Jurkat, Clone E6-1 (cell line): ENCODE results near the gene GRK2.

ENCODE experiments used
- DNase-seq: peaks from one replicate; pipeline ENCODE4 v3.0.0-alpha.2; 2011; ENCODE audit warnings: low read depth, low spot score
- H3K4me3 ChIP-seq: 2 replicates; pipeline ENCODE4 v1.5.1; 2011; ENCODE audit warnings: mild to moderate bottlenecking, low read length, control low read depth, moderate library complexity

The GRK2 gene

DNA sequence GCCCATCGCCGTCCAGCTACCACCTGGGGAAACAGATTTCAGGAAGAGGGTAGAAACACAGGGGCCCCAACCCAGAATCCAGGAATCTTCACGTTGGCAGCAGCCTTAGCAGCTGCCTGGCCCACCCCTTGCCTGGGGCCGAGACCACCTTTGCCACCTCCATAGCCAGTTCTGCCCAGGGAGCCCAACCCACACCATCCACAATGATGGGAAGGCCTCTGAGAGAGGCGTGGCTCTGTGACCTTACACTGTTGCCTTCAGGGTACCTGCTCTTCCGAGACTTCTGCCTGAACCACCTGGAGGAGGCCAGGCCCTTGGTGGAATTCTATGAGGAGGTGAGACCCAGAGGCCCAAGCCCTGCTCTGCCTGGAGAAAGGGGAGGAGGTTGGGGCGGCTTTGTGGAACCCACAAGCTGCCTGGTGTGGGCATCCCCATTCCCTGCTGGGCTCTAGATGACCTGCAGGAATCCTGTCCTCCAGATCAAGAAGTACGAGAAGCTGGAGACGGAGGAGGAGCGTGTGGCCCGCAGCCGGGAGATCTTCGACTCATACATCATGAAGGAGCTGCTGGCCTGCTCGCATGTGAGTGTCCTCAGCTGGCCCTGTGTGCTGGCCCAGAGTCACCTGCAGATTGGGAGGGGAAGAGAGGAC, 12.8 kb downstream of the GRK2 start:
- no peak overlapping the region for H3K4me3 ChIP-seq
- DNase-seq = no peak

DNA sequence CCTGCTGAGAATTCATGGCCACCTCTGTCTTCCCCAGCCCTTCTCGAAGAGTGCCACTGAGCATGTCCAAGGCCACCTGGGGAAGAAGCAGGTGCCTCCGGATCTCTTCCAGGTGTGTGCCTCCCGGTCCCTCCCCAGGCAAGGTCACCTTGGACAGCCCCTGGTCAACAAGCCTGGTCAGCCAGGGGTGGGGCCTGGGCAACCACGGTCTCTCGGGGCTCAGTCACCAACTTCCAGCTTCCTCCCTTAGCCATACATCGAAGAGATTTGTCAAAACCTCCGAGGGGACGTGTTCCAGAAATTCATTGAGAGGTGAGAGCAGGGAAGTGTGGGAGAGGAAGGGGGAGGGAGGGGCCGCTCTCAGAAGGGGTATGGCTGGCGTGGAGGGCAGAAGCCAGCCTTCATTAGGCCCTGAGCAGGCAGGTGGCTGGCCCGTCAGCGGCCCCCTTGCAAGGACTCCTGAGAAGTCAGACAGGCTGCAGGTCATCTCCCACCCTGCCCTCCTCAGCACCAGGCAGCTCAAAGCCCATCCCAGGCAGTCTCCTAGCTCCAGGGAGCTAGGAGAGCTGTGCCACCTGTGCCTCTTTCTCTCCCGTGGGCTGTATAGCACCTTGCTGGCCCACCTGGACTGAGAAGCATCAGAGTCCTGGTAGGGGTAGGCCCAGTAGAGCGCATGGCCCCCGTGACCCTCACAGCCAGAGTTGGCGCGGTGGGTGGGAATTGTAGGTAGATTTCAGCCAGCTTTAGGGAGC, 13.5 kb downstream of the GRK2 start:
- no peak overlapping the region for H3K4me3 ChIP-seq
- DNase-seq = no peak

DNA sequence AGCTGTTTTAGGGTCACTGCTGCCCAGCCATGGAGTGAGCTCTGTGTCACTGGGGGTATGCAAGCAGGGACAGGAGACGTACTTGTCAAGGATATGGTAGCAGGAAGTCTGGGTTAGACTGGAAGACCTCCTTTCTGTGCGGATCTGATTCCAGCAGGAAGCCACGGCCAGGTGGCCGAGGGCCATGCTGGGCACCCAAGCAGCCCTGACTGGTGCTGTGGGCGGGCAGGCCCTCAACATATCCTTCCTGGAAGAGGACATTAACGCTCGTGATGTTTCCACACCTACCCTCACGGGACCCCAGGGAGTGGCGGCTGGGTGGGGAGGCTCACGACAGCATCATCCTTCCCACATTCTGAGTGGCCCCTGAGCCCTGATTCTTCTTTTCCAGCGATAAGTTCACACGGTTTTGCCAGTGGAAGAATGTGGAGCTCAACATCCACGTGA, 14.1 kb downstream of the GRK2 start:
- no peak overlapping the region for H3K4me3 ChIP-seq
- no peak for DNase-seq

DNA sequence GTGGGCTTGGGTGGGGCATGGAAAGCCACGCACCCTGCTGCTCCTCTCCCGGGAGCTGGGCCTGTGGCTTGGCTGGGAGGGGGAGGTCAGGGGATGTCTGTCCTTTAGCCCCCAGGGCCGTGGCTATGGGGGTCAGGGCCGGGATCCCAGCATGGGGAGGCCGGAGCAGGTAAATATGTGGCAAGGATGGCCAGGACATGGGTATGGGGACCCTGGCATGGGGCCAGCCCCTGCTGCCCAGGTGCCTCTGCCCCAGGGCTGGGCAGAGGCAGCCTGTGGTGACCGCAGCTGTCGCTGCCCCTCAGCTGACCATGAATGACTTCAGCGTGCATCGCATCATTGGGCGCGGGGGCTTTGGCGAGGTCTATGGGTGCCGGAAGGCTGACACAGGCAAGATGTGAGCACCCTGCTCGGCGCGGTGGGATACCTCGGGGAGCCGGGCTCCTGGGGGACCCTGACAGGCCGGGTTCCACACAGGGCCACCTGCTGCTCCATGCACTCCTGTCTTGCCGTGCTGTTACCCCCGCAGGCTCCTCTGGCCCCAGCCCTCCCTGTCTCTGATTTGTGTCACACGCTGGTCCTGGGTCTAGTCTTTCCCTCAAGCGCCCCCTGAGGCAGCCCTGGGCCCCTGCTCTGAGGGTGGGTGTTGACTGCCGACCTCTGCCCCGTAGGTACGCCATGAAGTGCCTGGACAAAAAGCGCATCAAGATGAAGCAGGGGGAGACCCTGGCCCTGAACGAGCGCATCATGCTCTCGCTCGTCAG, 14.7 kb downstream of the GRK2 start:
- DNase-seq = no peak
- no peak overlapping the region for H3K4me3 ChIP-seq

- H3K4me3 ChIP-seq = no peak overlapping the region
- DNase-seq = no peak
These were observed 15.4 kb downstream of the GRK2 start for GRCh38 chr11:67281552-67282150.

GRCh38 chr11:67282155-67282875, 16.0 kb downstream of the GRK2 start:
- no peak overlapping the region for H3K4me3 ChIP-seq
- DNase-seq = no peak

- no peak for DNase-seq
These were observed 16.7 kb downstream of the GRK2 start for GRCh38 chr11:67282876-67283371.

DNA sequence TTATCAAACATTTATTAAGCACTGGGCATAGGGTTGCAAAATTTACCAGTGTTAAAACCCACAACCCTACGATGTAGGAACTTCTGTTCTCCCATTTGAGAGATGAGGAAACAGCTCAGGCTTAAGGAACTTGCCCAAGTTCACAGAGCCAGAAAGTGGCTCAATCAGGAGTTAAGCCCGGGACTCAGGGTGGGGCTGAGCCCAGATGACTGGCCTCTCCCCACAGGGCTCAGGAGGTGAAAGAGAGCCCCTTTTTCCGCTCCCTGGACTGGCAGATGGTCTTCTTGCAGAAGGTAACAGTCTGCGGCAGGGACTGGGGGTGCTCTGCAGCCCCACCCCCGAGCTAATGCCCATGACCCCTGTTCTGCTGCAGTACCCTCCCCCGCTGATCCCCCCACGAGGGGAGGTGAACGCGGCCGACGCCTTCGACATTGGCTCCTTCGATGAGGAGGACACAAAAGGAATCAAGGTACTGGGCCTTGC, 17.2 kb downstream of the GRK2 start:
- H3K4me3 ChIP-seq = no peak overlapping the region
- DNase-seq = no peak

More at GRCh38 chr11:67282876-67283371, 16.7 kb downstream of the GRK2 start:
- no peak overlapping the region for H3K4me3 ChIP-seq

DNA sequence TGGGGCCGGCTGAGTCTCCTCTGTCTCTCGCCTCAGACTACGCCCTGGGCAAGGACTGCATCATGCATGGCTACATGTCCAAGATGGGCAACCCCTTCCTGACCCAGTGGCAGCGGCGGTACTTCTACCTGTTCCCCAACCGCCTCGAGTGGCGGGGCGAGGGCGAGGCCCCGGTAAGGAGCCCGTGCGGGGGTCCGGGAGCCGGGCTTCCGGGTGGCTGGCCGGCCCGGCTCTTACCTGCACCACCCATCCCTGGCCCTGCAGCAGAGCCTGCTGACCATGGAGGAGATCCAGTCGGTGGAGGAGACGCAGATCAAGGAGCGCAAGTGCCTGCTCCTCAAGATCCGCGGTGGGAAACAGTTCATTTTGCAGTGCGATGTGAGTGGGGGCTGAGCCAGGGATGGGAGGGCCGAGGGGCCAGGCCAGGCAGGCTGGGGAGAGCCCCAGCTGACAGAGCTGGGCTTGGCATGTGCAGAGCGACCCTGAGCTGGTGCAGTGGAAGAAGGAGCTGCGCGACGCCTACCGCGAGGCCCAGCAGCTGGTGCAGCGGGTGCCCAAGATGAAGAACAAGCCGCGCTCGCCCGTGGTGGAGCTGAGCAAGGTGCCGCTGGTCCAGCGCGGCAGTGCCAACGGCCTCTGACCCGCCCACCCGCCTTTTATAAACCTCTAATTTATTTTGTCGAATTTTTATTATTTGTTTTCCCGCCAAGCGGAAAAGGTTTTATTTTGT, 18.7 kb downstream of the GRK2 start:
- H3K4me3 ChIP-seq = no peak overlapping the region
- no peak for DNase-seq

GRCh38 chr11:67285541-67286498, 19.5 kb downstream of the GRK2 start:
- no peak for DNase-seq
- H3K4me3 ChIP-seq = no peak overlapping the region

DNA sequence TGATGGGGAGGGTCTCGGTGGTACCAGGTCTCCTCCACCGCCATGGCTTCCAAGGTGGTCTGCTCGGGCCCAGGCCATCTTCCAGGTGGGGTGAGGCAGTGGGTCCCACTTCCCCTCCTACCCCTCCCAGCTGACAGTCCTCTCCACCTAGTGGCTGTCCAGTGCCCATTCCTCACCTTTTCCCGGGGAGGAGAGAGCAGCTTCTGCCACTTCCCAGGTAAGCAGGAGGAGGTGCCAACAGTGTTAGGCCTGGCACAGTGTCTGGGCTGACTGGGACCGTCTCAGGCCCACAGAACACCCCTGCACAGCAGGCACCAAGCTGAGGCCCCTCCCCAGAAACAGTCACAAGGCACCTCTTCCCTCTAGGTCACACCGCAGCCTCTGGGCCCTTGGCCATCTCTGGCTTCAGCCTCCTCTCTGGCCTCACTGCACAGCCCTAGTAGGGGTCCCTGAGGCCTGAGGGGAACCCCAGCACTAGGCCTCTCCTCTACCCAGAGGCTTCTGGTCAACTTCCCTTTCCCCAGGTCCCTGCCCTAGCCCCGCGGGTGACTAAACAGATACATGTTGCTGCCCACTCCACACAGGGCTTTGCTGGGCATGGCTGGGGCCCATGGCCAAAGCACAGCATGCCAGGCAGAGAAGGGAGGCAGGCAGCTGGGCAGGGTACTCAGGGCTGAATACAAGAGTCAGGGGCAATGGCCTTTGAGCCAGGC, 20.5 kb downstream of the GRK2 start:
- H3K4me3 ChIP-seq = peak overlapping the region; percentile 80
- no peak for DNase-seq

DNA sequence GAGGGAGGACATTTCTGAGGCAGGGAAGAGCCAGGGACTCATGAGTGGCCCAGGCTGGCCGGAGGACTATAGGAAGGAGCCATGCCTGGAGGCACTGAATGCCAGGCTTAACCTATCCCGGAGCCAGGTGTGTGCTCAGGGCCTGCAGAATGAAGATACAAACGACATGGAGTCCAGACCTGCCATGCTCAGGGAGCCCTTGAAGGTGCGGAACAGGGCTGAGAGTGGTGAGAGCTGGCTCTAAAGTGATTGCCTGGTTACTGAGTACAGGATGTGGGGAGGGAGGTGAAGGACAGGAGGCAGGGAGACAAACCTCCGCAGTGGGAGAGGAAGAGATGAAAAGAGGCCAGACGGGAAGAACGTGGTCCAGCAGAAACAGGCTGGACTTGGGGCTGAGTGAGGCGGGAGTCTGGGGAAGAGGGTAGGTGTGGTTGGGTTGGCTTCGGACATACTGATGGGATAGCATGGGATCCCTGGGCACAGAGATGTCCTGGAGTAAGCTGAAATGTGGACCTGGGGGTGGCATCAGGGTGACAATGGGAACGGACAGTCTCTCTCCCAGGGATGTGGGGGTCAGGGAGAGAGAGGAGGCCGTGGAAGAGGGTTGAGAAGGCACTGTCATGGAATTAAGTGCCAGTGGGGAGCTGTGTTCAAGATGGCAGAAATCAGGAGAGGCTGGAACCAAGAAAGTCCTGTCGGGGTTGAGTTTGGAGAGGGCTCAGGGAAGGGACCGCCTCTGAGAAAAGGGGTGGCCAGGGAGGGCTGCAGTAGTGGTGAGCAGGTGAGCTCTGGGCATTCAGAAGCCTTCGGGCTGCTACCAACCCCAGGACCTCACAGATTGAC, 21.3 kb downstream of the GRK2 start:
- DNase-seq = peak; percentile 80

DNA sequence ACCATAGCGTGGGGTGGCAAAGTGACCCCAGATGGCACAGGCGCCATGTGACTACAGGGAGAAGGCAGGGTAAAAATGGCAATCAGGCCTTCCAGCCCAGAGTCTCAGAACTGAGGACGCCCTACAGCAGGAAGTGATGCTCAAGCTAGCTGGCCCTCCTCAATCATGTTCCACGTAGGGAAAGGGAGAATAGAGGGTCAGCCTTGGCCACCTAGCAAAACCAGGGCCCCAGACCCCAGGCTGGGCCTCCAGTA, 21.9 kb downstream of the GRK2 start:
- DNase-seq = no peak
- peak overlapping the region; percentile 80 for H3K4me3 ChIP-seq

More for the DNA sequence above, 21.3 kb downstream of the GRK2 start:
- H3K4me3 ChIP-seq = peak overlapping the region; percentile 80

DNA sequence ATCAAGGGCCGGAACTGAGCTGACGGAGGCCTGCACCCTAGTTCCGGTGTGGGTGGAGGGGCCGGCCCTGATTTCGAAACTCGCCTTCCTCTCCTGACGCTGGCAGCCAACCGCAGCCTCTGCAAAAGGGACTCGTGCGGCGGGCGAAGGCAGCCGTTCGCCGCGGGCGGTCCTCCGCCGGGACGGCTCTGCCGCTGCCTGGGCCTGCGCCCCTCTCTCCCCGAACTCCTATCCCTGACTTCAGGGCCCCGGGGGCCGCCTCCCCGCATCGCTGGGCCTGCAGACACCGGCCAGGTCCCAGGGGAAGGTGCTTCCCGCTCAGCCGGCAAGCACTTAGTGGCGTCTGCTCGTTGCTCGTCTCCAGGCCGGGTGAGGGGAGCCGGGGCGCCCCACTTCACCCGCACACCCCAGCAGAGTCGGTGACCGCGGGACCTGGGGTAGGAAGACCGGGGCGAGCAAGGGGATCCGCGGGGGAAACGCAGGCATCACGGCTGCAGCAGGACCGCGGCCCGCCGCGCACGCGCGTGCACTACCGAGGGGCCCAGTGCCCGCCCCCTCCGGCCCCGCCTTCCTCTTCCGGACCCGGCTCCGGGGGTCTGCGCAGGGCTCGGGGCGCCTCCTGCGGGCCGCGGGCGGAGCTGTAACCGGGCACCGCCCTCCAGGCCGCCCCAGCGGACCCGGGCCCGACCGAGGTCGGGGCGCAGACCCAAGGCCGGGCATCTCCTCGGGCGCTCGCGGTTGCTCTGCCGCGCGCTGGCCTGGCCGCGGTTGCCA, 22.4 kb downstream of the GRK2 start:
- H3K4me3 ChIP-seq = peak overlapping the region; percentile 80

DNA sequence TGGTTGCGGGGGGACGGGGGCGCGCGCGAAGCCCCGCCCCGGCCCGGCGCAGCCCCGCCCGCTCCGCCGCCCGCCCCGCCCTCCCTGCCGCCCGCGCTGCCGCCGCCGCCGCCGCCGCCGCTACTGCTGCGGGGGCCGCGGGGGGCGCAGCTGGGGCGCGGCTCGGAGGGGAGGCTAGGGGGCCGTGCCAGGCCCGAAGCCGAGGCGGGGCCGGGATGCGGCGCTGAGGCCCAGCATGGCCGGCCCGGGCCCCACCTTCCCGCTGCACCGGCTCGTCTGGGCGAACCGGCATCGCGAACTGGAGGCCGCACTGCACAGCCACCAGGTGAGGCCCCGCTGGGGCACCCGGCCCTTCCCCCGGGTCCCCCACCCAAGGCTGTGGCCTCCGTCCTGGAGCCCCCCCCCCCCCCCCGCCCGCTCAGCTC, 23.0 kb downstream of the GRK2 start, which contains the start of gene ANKRD13D:
ANKRD13D (plus strand) TSS at position 78 of the 425 bp plus-strand sequence; CDS start at position 236, 158 bp downstream.
- no peak for DNase-seq

More for the DNA sequence above, 22.4 kb downstream of the GRK2 start:
- peak; percentile 82 for DNase-seq

More for the DNA sequence above, 23.0 kb downstream of the GRK2 start, which contains the start of gene ANKRD13D:
- H3K4me3 ChIP-seq = peak within 1 kb of the TSS; percentile 80
